Measurements from ENCODE around the gene DEPP1. TPM values are rescaled to one million over a fixed set of nuclear protein-coding genes. Genes with fewer than 3 reads are reported as not detected.

DEPP1 gene
- total and polyA plus RNA-seq, 2 experiments from 2014 or later: 0.37 to 1.3 TPM

DNA sequence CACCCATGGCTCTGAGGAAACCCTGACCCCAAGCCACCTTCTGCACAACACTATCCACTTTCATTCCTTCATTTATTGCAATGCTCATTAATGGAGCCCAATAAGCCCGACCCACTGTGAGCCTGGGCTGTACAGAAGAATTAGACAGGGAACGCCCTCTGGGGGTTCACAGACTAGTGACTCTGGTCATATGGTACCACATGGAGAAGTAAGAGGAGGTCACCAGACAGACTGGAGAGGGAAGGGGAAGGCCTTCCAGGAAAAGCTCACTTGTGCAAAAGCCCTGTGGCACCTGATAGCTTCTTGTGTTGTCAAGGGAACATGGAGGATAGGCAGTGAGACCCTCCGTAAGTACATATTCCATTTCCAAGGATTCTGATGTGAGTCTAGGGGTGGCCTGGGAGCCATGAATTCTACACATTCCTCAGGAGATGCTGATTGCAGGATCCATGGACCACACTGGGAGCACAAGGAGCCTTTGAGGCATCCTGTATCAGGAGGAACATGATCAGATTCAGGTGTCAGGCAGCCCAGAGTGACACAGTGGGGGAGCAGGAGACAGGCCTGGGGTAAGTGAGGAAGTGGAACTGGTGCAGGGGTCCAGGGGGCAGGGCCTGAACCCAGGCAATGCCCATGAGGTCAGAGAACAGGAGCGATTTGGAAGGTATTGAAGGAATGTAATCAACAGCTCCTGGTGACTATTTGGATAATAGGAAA lies 47.5 kb downstream of the DEPP1 start:
- Histone ChIP-seq H3K4me3 (no peak overlapping the region), H3K27ac (ENCODE audit: low read depth) (no peak overlapping the region), H4K20me1 (replicated peaks; ENCODE audit: insufficient read depth) (no peaks in the 10 kb centered on the region), H3F3A (replicated peaks; ENCODE audit: low read depth) (no peaks in the 10 kb centered on the region), H3K4me1 (ENCODE audit: insufficient read depth) (peaks cover 6% of the 10 kb centered on the region; the same call in 1 of the 2 replicates), H3K4me2 (no peak overlapping the region), H3K36me3 (ENCODE audit: insufficient read depth) (no peaks in the 10 kb centered on the region), H2AFZ (no peak overlapping the region), H3K79me2 (replicated peaks; ENCODE audit: insufficient read depth) (no peaks in the 10 kb centered on the region), H3K27me3 (ENCODE audit: insufficient read depth) (no peaks in the 10 kb centered on the region), H3K9me2 (ENCODE audit: insufficient read depth) (no peaks in the 10 kb centered on the region; the same call in 1 of the 2 replicates)
- H3K27ac Mint-ChIP-seq: no peak overlapping the region
- peaks cover 3% of the 10 kb centered on the region; the same call in 2 of the 3 replicates for H3K4me1 Mint-ChIP-seq
- H3K9me3 Mint-ChIP-seq: peaks cover 7% of the 10 kb centered on the region; the same call in 2 of the 3 replicates
- ATAC-seq (no peak), DNase-seq (ENCODE audit: low spot score) (no peak)
- H3K27me3 Mint-ChIP-seq (ENCODE audit: insufficient read depth, low read depth, poor library complexity): peaks cover 4% of the 10 kb centered on the region
- no peaks in the 10 kb centered on the region for H3K36me3 Mint-ChIP-seq (ENCODE audit: low read depth)
- no peak overlapping the region for H3K4me3 Mint-ChIP-seq
- TF ChIP-seq, protein P1, sequence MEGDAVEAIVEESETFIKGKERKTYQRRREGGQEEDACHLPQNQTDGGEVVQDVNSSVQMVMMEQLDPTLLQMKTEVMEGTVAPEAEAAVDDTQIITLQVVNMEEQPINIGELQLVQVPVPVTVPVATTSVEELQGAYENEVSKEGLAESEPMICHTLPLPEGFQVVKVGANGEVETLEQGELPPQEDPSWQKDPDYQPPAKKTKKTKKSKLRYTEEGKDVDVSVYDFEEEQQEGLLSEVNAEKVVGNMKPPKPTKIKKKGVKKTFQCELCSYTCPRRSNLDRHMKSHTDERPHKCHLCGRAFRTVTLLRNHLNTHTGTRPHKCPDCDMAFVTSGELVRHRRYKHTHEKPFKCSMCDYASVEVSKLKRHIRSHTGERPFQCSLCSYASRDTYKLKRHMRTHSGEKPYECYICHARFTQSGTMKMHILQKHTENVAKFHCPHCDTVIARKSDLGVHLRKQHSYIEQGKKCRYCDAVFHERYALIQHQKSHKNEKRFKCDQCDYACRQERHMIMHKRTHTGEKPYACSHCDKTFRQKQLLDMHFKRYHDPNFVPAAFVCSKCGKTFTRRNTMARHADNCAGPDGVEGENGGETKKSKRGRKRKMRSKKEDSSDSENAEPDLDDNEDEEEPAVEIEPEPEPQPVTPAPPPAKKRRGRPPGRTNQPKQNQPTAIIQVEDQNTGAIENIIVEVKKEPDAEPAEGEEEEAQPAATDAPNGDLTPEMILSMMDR (conservative IDR thresholded peaks at IDR 0.05; ENCODE audit: low read depth in 2 of 2): no peak
- TF ChIP-seq POLR2AphosphoS5 (IDR thresholded peaks at IDR 0.05; ENCODE audit: low read depth) (no peak), STAT1 (IDR thresholded peaks at IDR 0.05; ENCODE audit: unreplicated experiment) (no peak), NANOG (IDR thresholded peaks at IDR 0.05; ENCODE audit: borderline replicate concordance) (no peak), JUNB (IDR thresholded peaks at IDR 0.05; ENCODE audit: unreplicated experiment) (no peak), ZNF331 (CRISPR knock-in tag; IDR thresholded peaks at IDR 0.05; ENCODE audit: low read depth) (no peak), ZNF114 (CRISPR knock-in tag; IDR thresholded peaks at IDR 0.05) (no peak), CREB1 (CRISPR knock-in tag; IDR thresholded peaks at IDR 0.05; ENCODE audit: low read depth) (no peak), EZH2 (IDR thresholded peaks at IDR 0.05; ENCODE audit: low read depth, unreplicated experiment) (no peak), EZH2phosphoT487 (IDR thresholded peaks at IDR 0.05; ENCODE audit: unreplicated experiment) (no peak)
- TF ChIP-seq, protein P2, sequence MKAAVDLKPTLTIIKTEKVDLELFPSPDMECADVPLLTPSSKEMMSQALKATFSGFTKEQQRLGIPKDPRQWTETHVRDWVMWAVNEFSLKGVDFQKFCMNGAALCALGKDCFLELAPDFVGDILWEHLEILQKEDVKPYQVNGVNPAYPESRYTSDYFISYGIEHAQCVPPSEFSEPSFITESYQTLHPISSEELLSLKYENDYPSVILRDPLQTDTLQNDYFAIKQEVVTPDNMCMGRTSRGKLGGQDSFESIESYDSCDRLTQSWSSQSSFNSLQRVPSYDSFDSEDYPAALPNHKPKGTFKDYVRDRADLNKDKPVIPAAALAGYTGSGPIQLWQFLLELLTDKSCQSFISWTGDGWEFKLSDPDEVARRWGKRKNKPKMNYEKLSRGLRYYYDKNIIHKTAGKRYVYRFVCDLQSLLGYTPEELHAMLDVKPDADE (IDR thresholded peaks at IDR 0.05): no peak
- TF ChIP-seq, protein P3, sequence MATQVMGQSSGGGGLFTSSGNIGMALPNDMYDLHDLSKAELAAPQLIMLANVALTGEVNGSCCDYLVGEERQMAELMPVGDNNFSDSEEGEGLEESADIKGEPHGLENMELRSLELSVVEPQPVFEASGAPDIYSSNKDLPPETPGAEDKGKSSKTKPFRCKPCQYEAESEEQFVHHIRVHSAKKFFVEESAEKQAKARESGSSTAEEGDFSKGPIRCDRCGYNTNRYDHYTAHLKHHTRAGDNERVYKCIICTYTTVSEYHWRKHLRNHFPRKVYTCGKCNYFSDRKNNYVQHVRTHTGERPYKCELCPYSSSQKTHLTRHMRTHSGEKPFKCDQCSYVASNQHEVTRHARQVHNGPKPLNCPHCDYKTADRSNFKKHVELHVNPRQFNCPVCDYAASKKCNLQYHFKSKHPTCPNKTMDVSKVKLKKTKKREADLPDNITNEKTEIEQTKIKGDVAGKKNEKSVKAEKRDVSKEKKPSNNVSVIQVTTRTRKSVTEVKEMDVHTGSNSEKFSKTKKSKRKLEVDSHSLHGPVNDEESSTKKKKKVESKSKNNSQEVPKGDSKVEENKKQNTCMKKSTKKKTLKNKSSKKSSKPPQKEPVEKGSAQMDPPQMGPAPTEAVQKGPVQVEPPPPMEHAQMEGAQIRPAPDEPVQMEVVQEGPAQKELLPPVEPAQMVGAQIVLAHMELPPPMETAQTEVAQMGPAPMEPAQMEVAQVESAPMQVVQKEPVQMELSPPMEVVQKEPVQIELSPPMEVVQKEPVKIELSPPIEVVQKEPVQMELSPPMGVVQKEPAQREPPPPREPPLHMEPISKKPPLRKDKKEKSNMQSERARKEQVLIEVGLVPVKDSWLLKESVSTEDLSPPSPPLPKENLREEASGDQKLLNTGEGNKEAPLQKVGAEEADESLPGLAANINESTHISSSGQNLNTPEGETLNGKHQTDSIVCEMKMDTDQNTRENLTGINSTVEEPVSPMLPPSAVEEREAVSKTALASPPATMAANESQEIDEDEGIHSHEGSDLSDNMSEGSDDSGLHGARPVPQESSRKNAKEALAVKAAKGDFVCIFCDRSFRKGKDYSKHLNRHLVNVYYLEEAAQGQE (IDR thresholded peaks at IDR 0.05; ENCODE audit: unreplicated experiment): no peak
- TF ChIP-seq, protein P4, sequence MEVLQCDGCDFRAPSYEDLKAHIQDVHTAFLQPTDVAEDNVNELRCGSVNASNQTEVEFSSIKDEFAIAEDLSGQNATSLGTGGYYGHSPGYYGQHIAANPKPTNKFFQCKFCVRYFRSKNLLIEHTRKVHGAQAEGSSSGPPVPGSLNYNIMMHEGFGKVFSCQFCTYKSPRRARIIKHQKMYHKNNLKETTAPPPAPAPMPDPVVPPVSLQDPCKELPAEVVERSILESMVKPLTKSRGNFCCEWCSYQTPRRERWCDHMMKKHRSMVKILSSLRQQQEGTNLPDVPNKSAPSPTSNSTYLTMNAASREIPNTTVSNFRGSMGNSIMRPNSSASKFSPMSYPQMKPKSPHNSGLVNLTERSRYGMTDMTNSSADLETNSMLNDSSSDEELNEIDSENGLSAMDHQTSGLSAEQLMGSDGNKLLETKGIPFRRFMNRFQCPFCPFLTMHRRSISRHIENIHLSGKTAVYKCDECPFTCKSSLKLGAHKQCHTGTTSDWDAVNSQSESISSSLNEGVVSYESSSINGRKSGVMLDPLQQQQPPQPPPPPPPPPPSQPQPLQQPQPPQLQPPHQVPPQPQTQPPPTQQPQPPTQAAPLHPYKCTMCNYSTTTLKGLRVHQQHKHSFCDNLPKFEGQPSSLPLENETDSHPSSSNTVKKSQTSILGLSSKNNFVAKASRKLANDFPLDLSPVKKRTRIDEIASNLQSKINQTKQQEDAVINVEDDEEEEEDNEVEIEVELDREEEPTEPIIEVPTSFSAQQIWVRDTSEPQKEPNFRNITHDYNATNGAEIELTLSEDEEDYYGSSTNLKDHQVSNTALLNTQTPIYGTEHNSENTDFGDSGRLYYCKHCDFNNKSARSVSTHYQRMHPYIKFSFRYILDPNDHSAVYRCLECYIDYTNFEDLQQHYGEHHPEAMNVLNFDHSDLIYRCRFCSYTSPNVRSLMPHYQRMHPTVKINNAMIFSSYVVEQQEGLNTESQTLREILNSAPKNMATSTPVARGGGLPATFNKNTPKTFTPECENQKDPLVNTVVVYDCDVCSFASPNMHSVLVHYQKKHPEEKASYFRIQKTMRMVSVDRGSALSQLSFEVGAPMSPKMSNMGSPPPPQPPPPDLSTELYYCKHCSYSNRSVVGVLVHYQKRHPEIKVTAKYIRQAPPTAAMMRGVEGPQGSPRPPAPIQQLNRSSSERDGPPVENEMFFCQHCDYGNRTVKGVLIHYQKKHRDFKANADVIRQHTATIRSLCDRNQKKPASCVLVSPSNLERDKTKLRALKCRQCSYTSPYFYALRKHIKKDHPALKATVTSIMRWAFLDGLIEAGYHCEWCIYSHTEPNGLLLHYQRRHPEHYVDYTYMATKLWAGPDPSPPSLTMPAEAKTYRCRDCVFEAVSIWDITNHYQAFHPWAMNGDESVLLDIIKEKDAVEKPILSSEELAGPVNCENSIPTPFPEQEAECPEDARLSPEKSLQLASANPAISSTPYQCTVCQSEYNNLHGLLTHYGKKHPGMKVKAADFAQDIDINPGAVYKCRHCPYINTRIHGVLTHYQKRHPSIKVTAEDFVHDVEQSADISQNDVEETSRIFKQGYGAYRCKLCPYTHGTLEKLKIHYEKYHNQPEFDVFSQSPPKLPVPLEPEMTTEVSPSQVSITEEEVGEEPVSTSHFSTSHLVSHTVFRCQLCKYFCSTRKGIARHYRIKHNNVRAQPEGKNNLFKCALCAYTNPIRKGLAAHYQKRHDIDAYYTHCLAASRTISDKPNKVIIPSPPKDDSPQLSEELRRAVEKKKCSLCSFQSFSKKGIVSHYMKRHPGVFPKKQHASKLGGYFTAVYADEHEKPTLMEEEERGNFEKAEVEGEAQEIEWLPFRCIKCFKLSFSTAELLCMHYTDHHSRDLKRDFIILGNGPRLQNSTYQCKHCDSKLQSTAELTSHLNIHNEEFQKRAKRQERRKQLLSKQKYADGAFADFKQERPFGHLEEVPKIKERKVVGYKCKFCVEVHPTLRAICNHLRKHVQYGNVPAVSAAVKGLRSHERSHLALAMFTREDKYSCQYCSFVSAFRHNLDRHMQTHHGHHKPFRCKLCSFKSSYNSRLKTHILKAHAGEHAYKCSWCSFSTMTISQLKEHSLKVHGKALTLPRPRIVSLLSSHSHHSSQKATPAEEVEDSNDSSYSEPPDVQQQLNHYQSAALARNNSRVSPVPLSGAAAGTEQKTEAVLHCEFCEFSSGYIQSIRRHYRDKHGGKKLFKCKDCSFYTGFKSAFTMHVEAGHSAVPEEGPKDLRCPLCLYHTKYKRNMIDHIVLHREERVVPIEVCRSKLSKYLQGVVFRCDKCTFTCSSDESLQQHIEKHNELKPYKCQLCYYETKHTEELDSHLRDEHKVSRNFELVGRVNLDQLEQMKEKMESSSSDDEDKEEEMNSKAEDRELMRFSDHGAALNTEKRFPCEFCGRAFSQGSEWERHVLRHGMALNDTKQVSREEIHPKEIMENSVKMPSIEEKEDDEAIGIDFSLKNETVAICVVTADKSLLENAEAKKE (CRISPR knock-in tag; IDR thresholded peaks at IDR 0.05): no peak
